CD4-positive, alpha-beta T cell treated with Interferon gamma for 1 hour (primary cell): ENCODE data around the gene ANKS1A.
"Not testable (repeated sequence)": the region's sequence is repeated elsewhere in the genome, so short reads cannot be mapped to it uniquely, and the experiment has no call there.

Experiments used
- DNase-seq: peaks from one replicate; pipeline ENCODE4 v3.0.0-alpha.2; 2020

The ANKS1A gene

GRCh38 chr6:35088281-35089215 is 199.5 kb downstream of the ANKS1A start:
- DNase-seq: no peak

- no peak for DNase-seq
These were observed 200.3 kb downstream of the ANKS1A start for GRCh38 chr6:35089216-35089934.

GRCh38 chr6:35089935-35090505 is 201.0 kb downstream of the ANKS1A start:
- no peak for DNase-seq

GRCh38 chr6:35090734-35091133 is 201.7 kb downstream of the ANKS1A start:
- DNase-seq: no peak

GRCh38 chr6:35091346-35092083 is 202.5 kb downstream of the ANKS1A start:
- DNase-seq: no peak

- DNase-seq: no peak
These were observed 203.5 kb downstream of the ANKS1A start for GRCh38 chr6:35092362-35093117.

- DNase-seq: no peak
These were observed 204.0 kb downstream of the ANKS1A start for GRCh38 chr6:35093118-35093445.

- DNase-seq: no peak
These were observed 204.7 kb downstream of the ANKS1A start for GRCh38 chr6:35093783-35094182.

GRCh38 chr6:35094183-35094582 is 205.1 kb downstream of the ANKS1A start:
- no peak for DNase-seq

- no peak for DNase-seq
These were observed 207.2 kb downstream of the ANKS1A start for GRCh38 chr6:35096129-35096862.

- DNase-seq: no peak
These were observed 210.1 kb downstream of the ANKS1A start for GRCh38 chr6:35099116-35099515.

GRCh38 chr6:35105078-35105477 is 216.0 kb downstream of the ANKS1A start:
- DNase-seq: no peak

GRCh38 chr6:35106061-35106460 is 217.0 kb downstream of the ANKS1A start:
- DNase-seq: not testable (repeated sequence)

- DNase-seq: not testable (repeated sequence)
These were observed 218.2 kb downstream of the ANKS1A start for GRCh38 chr6:35107208-35107607.

GRCh38 chr6:35107761-35108160 is 218.7 kb downstream of the ANKS1A start:
- DNase-seq: not testable (repeated sequence)

- DNase-seq: no peak
These were observed 219.3 kb downstream of the ANKS1A start for GRCh38 chr6:35108309-35108885.

GRCh38 chr6:35120746-35121145 is 231.7 kb downstream of the ANKS1A start:
- no peak for DNase-seq

- no peak for DNase-seq
These were observed 235.3 kb downstream of the ANKS1A start for GRCh38 chr6:35124356-35124755.

- DNase-seq: no peak
These were observed 239.0 kb downstream of the ANKS1A start for GRCh38 chr6:35128042-35128441.

- no peak for DNase-seq
These were observed 239.4 kb downstream of the ANKS1A start for GRCh38 chr6:35128496-35128895.

- DNase-seq: no peak
These were observed 247.1 kb downstream of the ANKS1A start for GRCh38 chr6:35136185-35136584.
